HG03442 (cell line): Measurements from ENCODE around the gene ZCWPW1.
"Not testable (repeated sequence)": the region's sequence is repeated elsewhere in the genome, so short reads cannot be mapped to it uniquely, and the experiment has no call there.

Experiments
- ATAC-seq: cut with Tn5 transposase; IDR thresholded peaks from one replicate; pipeline ENCODE4 v1.9.1; 2021; ENCODE audit warnings: mild to moderate bottlenecking, moderate library complexity; ENCODE audit not compliant: unreplicated experiment

The ZCWPW1 gene

GRCh38 chr7:100357131-100357561 is 71.4 kb downstream of the ZCWPW1 start:
- ATAC-seq = no peak

- no peak for ATAC-seq
Measured at GRCh38 chr7:100356416-100357068, 72.0 kb downstream of the ZCWPW1 start.

- no peak for ATAC-seq
Measured at GRCh38 chr7:100353685-100354330, 74.7 kb downstream of the ZCWPW1 start.

DNA sequence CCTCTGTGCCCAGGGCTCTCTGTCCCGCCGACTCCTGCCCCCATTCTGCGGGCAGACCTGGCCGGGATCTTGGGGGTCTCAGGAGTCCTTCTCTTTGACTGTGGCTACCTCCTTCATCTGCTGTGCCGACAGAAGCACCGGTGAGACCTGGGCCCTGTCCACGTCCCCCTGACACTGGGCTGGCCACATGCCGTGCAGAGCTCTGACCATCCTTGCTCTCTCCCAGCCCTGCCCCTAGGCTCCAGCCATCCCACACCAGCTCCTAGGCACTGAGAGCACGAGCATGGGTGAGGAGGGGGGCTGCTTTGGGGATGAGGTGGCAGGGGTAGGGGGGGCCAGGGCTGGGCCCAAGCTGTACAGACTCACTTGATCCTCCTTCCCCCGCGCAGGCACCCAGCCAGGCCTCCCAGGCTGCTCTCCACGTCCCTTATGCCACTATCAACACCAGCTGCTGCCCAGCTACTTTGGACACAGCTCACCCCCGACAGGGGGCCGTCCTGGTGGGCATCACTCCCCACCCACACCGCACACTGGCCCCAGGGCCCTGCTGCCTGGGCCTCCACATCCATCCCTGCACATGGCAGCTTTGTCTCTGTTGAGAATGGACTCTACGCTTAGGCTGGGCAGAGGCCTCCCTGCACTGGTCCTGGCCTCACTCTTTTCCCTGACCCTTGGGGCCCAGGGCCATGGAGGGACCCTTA is 75.4 kb downstream of the ZCWPW1 start:
- no peak for ATAC-seq

GRCh38 chr7:100352230-100352781 is 76.2 kb downstream of the ZCWPW1 start:
- not testable (repeated sequence) for ATAC-seq

DNA sequence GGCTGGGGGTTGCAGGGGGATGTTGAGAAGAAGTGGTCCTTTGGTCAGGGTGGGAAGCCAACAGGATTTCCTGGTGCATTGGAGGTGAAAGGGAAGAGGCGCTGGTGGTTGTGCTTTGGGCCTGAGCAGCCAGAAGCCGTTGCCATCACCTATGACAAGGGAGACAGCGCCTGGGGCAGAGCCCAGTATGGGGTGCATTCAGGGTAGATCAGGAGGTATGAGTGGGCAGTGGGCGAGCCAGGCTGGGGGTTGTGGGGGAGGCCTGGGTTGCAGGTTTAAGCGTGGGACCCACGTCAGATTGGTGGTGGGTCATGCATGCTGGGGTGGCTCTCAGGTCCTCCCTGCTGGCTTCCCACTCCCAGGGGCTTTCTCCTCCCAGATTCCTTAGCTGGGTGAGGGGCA is 76.8 kb downstream of the ZCWPW1 start:
- no peak for ATAC-seq
